Measurements from ENCODE around the gene INAFM2. TPM values are rescaled to one million over a fixed set of nuclear protein-coding genes. Genes with fewer than 3 reads are reported as not detected.

The INAFM2 gene
- total and polyA plus RNA-seq, 2 experiments from 2014 or later = 18.1 to 32.7 TPM

DNA sequence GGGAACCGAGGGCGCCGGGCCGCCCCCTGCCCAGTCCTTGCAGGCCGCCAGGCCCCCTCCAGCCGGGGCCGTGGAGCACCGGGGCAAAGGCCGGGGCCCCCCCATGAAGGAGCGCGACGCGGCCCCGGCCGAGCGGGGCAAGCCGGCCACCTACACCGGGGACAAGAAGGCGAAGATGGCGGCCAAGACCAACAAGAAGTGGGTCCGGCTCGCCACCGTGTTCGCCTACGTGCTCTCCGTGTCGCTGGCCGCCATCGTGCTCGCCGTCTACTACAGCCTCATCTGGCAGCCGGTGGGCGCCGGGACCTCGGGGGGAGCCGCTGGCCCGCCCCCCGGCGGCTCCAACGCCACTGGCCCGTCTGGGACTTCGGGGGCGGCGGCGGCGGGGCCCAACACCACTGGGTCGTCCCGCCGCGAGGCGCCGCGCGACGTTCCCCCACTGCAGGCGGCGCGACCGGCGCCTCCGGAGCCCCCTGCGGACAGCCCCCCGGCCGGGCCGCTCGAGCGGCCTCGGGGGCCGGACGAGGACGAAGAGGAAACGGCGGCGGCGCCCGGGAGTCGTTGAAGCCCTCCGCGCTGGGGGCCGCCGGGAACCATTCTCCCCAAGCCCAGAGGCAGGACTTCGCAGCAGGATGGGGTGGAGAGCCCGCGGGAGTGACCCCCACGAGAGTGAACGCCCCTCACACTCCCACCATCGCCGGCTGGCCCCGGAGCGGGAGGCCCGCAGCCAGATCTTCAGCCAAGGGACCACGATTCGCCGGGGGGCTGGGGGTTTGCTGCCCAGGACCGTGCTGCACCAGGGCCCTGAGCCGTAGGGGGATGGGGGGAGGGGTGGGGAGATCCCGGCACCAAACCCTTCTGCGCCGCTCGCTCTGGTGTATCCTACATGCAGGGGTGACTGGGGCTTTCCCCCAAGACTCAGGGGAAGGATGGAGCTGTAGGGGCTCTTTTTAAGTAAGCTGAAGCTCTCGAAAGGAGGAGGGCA lies 753 bp downstream of the INAFM2 start:
- DNase-seq (ENCODE audit: low spot score) (peak; percentile 61), ATAC-seq (peak; percentile 6)
- H3K9me2 ChIP-seq (ENCODE audit: insufficient read depth) = no peaks in the 10 kb centered on the region
- peaks cover 34% of the 10 kb centered on the region for H3K27me3 ChIP-seq (ENCODE audit: insufficient read depth)
- no peak overlapping the region for H2AFZ ChIP-seq
- H3F3A ChIP-seq (replicated peaks; ENCODE audit: low read depth) = peaks cover 16% of the 10 kb centered on the region; the same call in 1 of the 2 replicates
- peak overlapping the region; percentile 83 for H3K4me3 ChIP-seq
- peaks cover 10% of the 10 kb centered on the region for H4K20me1 ChIP-seq (replicated peaks; ENCODE audit: insufficient read depth)
- peaks cover 66% of the 10 kb centered on the region for H3K4me1 Mint-ChIP-seq
- peaks cover 14% of the 10 kb centered on the region for H3K36me3 Mint-ChIP-seq (ENCODE audit: low read depth)
- no peak overlapping the region for H3K27ac ChIP-seq (ENCODE audit: low read depth)
- peaks cover 21% of the 10 kb centered on the region for H3K79me2 ChIP-seq (replicated peaks; ENCODE audit: insufficient read depth)
- no peak for TF ChIP-seq EZH2 (IDR thresholded peaks at IDR 0.05; ENCODE audit: low read depth, unreplicated experiment)
- TF ChIP-seq, protein P1, sequence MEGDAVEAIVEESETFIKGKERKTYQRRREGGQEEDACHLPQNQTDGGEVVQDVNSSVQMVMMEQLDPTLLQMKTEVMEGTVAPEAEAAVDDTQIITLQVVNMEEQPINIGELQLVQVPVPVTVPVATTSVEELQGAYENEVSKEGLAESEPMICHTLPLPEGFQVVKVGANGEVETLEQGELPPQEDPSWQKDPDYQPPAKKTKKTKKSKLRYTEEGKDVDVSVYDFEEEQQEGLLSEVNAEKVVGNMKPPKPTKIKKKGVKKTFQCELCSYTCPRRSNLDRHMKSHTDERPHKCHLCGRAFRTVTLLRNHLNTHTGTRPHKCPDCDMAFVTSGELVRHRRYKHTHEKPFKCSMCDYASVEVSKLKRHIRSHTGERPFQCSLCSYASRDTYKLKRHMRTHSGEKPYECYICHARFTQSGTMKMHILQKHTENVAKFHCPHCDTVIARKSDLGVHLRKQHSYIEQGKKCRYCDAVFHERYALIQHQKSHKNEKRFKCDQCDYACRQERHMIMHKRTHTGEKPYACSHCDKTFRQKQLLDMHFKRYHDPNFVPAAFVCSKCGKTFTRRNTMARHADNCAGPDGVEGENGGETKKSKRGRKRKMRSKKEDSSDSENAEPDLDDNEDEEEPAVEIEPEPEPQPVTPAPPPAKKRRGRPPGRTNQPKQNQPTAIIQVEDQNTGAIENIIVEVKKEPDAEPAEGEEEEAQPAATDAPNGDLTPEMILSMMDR (conservative IDR thresholded peaks at IDR 0.05; ENCODE audit: low read depth in 2 of 2) = no peak
- no peak for TF ChIP-seq STAT1 (IDR thresholded peaks at IDR 0.05; ENCODE audit: unreplicated experiment)
- TF ChIP-seq POLR2AphosphoS5 (IDR thresholded peaks at IDR 0.05; ENCODE audit: low read depth) = no peak
- TF ChIP-seq EZH2phosphoT487 (IDR thresholded peaks at IDR 0.05; ENCODE audit: unreplicated experiment) = no peak
- TF ChIP-seq, protein P2, sequence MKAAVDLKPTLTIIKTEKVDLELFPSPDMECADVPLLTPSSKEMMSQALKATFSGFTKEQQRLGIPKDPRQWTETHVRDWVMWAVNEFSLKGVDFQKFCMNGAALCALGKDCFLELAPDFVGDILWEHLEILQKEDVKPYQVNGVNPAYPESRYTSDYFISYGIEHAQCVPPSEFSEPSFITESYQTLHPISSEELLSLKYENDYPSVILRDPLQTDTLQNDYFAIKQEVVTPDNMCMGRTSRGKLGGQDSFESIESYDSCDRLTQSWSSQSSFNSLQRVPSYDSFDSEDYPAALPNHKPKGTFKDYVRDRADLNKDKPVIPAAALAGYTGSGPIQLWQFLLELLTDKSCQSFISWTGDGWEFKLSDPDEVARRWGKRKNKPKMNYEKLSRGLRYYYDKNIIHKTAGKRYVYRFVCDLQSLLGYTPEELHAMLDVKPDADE (IDR thresholded peaks at IDR 0.05) = no peak
- no peak for TF ChIP-seq ZNF331 (CRISPR knock-in tag; IDR thresholded peaks at IDR 0.05; ENCODE audit: low read depth)
- TF ChIP-seq, protein P3, sequence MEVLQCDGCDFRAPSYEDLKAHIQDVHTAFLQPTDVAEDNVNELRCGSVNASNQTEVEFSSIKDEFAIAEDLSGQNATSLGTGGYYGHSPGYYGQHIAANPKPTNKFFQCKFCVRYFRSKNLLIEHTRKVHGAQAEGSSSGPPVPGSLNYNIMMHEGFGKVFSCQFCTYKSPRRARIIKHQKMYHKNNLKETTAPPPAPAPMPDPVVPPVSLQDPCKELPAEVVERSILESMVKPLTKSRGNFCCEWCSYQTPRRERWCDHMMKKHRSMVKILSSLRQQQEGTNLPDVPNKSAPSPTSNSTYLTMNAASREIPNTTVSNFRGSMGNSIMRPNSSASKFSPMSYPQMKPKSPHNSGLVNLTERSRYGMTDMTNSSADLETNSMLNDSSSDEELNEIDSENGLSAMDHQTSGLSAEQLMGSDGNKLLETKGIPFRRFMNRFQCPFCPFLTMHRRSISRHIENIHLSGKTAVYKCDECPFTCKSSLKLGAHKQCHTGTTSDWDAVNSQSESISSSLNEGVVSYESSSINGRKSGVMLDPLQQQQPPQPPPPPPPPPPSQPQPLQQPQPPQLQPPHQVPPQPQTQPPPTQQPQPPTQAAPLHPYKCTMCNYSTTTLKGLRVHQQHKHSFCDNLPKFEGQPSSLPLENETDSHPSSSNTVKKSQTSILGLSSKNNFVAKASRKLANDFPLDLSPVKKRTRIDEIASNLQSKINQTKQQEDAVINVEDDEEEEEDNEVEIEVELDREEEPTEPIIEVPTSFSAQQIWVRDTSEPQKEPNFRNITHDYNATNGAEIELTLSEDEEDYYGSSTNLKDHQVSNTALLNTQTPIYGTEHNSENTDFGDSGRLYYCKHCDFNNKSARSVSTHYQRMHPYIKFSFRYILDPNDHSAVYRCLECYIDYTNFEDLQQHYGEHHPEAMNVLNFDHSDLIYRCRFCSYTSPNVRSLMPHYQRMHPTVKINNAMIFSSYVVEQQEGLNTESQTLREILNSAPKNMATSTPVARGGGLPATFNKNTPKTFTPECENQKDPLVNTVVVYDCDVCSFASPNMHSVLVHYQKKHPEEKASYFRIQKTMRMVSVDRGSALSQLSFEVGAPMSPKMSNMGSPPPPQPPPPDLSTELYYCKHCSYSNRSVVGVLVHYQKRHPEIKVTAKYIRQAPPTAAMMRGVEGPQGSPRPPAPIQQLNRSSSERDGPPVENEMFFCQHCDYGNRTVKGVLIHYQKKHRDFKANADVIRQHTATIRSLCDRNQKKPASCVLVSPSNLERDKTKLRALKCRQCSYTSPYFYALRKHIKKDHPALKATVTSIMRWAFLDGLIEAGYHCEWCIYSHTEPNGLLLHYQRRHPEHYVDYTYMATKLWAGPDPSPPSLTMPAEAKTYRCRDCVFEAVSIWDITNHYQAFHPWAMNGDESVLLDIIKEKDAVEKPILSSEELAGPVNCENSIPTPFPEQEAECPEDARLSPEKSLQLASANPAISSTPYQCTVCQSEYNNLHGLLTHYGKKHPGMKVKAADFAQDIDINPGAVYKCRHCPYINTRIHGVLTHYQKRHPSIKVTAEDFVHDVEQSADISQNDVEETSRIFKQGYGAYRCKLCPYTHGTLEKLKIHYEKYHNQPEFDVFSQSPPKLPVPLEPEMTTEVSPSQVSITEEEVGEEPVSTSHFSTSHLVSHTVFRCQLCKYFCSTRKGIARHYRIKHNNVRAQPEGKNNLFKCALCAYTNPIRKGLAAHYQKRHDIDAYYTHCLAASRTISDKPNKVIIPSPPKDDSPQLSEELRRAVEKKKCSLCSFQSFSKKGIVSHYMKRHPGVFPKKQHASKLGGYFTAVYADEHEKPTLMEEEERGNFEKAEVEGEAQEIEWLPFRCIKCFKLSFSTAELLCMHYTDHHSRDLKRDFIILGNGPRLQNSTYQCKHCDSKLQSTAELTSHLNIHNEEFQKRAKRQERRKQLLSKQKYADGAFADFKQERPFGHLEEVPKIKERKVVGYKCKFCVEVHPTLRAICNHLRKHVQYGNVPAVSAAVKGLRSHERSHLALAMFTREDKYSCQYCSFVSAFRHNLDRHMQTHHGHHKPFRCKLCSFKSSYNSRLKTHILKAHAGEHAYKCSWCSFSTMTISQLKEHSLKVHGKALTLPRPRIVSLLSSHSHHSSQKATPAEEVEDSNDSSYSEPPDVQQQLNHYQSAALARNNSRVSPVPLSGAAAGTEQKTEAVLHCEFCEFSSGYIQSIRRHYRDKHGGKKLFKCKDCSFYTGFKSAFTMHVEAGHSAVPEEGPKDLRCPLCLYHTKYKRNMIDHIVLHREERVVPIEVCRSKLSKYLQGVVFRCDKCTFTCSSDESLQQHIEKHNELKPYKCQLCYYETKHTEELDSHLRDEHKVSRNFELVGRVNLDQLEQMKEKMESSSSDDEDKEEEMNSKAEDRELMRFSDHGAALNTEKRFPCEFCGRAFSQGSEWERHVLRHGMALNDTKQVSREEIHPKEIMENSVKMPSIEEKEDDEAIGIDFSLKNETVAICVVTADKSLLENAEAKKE (CRISPR knock-in tag; IDR thresholded peaks at IDR 0.05) = no peak
- no peak for TF ChIP-seq CREB1 (CRISPR knock-in tag; IDR thresholded peaks at IDR 0.05; ENCODE audit: low read depth)
- TF ChIP-seq JUNB (IDR thresholded peaks at IDR 0.05; ENCODE audit: unreplicated experiment) = no peak
- TF ChIP-seq, protein P4, sequence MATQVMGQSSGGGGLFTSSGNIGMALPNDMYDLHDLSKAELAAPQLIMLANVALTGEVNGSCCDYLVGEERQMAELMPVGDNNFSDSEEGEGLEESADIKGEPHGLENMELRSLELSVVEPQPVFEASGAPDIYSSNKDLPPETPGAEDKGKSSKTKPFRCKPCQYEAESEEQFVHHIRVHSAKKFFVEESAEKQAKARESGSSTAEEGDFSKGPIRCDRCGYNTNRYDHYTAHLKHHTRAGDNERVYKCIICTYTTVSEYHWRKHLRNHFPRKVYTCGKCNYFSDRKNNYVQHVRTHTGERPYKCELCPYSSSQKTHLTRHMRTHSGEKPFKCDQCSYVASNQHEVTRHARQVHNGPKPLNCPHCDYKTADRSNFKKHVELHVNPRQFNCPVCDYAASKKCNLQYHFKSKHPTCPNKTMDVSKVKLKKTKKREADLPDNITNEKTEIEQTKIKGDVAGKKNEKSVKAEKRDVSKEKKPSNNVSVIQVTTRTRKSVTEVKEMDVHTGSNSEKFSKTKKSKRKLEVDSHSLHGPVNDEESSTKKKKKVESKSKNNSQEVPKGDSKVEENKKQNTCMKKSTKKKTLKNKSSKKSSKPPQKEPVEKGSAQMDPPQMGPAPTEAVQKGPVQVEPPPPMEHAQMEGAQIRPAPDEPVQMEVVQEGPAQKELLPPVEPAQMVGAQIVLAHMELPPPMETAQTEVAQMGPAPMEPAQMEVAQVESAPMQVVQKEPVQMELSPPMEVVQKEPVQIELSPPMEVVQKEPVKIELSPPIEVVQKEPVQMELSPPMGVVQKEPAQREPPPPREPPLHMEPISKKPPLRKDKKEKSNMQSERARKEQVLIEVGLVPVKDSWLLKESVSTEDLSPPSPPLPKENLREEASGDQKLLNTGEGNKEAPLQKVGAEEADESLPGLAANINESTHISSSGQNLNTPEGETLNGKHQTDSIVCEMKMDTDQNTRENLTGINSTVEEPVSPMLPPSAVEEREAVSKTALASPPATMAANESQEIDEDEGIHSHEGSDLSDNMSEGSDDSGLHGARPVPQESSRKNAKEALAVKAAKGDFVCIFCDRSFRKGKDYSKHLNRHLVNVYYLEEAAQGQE (IDR thresholded peaks at IDR 0.05; ENCODE audit: unreplicated experiment) = no peak
- no peak for TF ChIP-seq ZNF114 (CRISPR knock-in tag; IDR thresholded peaks at IDR 0.05)
- TF ChIP-seq NANOG (IDR thresholded peaks at IDR 0.05; ENCODE audit: borderline replicate concordance) = no peak
- H3K27me3 Mint-ChIP-seq (ENCODE audit: insufficient read depth, low read depth, poor library complexity) = peaks cover 35% of the 10 kb centered on the region
- H3K36me3 ChIP-seq (ENCODE audit: insufficient read depth) = no peaks in the 10 kb centered on the region
- H3K27ac Mint-ChIP-seq = no peak overlapping the region
- H3K4me1 ChIP-seq (ENCODE audit: insufficient read depth) = peaks cover 61% of the 10 kb centered on the region
- H3K9me3 Mint-ChIP-seq = no peaks in the 10 kb centered on the region; the same call in 2 of the 3 replicates
- peak overlapping the region; percentile 79 for H3K4me3 Mint-ChIP-seq
- H3K4me2 ChIP-seq = peak overlapping the region; percentile 89

All from GM23338 (cell line).